DOHH2 (cell line): ENCODE results near the gene IL17REL.

Experiments
- EZH2phosphoT487 ChIP-seq: fragments of 200-600 bp; sonication (generic); IDR thresholded peaks from 2 replicates; pipeline ENCODE4 v1.6.1; 2017; ENCODE audit warnings: borderline replicate concordance, mild to moderate bottlenecking, antibody characterized with exemption, low read length, moderate library complexity, mixed read lengths
- TF ChIP-seq, protein P1 (sequence below): fragments of 200-600 bp; sonication (generic); IDR thresholded peaks from one replicate; pipeline ENCODE4 v1.5.1; 2014; ENCODE audit warnings: antibody characterized with exemption, mild to moderate bottlenecking, low read depth, low read length; ENCODE audit not compliant: poor library complexity, severe bottlenecking

DNA sequence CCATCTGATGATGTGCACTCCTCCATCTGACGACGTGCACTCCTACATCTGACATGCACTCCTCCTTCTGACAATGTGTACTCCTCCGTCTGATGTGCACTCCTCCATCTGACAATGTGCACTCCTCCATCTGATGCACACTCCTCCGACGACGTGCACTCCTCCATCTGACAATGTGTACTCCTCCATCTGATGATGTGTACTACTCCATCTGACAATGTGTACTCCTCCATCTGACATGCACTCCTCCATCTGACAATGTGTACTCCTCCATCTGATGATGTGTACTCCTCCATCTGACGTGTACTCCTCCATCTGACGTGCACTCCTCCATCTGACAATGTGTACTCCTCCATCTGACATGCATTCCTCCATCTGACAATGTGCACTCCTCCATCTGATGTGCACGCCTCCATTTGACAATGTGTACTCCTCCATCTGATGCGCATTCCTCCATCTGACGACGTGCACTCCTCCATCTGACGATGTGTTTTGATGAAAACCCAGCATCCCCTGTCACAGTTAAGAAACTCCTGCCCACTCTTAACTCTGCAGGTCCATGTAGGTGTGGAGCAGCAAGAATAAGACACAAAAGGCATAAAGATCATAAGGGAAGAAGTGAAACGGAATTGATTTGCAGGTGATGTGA, 9.7 kb upstream of the IL17REL start:
- TF ChIP-seq, protein P1, sequence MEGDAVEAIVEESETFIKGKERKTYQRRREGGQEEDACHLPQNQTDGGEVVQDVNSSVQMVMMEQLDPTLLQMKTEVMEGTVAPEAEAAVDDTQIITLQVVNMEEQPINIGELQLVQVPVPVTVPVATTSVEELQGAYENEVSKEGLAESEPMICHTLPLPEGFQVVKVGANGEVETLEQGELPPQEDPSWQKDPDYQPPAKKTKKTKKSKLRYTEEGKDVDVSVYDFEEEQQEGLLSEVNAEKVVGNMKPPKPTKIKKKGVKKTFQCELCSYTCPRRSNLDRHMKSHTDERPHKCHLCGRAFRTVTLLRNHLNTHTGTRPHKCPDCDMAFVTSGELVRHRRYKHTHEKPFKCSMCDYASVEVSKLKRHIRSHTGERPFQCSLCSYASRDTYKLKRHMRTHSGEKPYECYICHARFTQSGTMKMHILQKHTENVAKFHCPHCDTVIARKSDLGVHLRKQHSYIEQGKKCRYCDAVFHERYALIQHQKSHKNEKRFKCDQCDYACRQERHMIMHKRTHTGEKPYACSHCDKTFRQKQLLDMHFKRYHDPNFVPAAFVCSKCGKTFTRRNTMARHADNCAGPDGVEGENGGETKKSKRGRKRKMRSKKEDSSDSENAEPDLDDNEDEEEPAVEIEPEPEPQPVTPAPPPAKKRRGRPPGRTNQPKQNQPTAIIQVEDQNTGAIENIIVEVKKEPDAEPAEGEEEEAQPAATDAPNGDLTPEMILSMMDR: no peak
- TF ChIP-seq EZH2phosphoT487: no peak
